Fibroblast of the aortic adventitia (primary cell): ENCODE data around the gene AGPAT1. TPM values are rescaled to one million over a fixed set of nuclear protein-coding genes. Genes with fewer than 3 reads are reported as not detected.
"Not testable (repeated sequence)": the region's sequence is repeated elsewhere in the genome, so short reads cannot be mapped to it uniquely, and the experiment has no call there.

Source experiments
- DNase-seq: peaks from one replicate; pipeline ENCODE4 v3.0.0-alpha.2; 2010; ENCODE audit warnings: low read depth
- H3K4me3 ChIP-seq: 2 replicates; pipeline ENCODE4 v1.5.1; 2011; ENCODE audit warnings: low read depth, mild to moderate bottlenecking, control low read depth, low read length, moderate library complexity
- CTCF ChIP-seq: IDR thresholded peaks from 2 replicates; pipeline ENCODE4 v1.5.1; 2011; ENCODE audit warnings: mild to moderate bottlenecking, low read length, control low read depth, inconsistent platforms; ENCODE audit not compliant: insufficient read depth
- total RNA-seq: library from RNA; depleted of rRNA; stranded (reverse); fragments of >200 nt; gene quantifications from 2 replicates; pipeline ENCODE4 v1.2.3, GENCODE V29; 2012; ENCODE audit warnings: low replicate concordance

Gene AGPAT1
- total RNA-seq, 1 donor, result 41.1 TPM

GRCh38 chr6:32147401-32148132 is 28.3 kb downstream of the AGPAT1 start:
- H3K4me3 ChIP-seq, result no peak overlapping the region
- TF ChIP-seq CTCF, result no peak
- DNase-seq, result no peak

- no peak for DNase-seq
- TF ChIP-seq CTCF, result no peak
- H3K4me3 ChIP-seq, result no peak overlapping the region
Observed at GRCh38 chr6:32146687-32147086, 29.2 kb downstream of the AGPAT1 start.

- DNase-seq, result peak; percentile 43
- H3K4me3 ChIP-seq, result no peak overlapping the region
- TF ChIP-seq CTCF, result no peak
Observed at GRCh38 chr6:32146287-32146686, 29.6 kb downstream of the AGPAT1 start.

GRCh38 chr6:32144238-32144637 is 31.6 kb downstream of the AGPAT1 start:
- not testable (repeated sequence) for DNase-seq, H3K4me3 ChIP-seq

- TF ChIP-seq CTCF, result no peak
- no peak overlapping the region for H3K4me3 ChIP-seq
- no peak for DNase-seq
Observed at GRCh38 chr6:32140420-32141046, 35.4 kb downstream of the AGPAT1 start.

- no peak for DNase-seq
- TF ChIP-seq CTCF, result no peak
- H3K4me3 ChIP-seq, result no peak overlapping the region
Observed at GRCh38 chr6:32139590-32139989, 36.3 kb downstream of the AGPAT1 start.

GRCh38 chr6:32137454-32137853 is 38.4 kb downstream of the AGPAT1 start:
- no peak overlapping the region for H3K4me3 ChIP-seq
- no peak for TF ChIP-seq CTCF
- no peak for DNase-seq
